HepG2 (cell line): Measurements from ENCODE around the gene JUND. TPM values are rescaled to one million over a fixed set of nuclear protein-coding genes. Genes with fewer than 3 reads are reported as not detected.

Experiments used
- KAT8 ChIP-seq: IDR thresholded peaks from 2 replicates; pipeline ENCODE4 v1.6.1; 2016; ENCODE audit warnings: missing genetic modification reagents, missing compliant biosample characterization
- NKX3-1 ChIP-seq: sonication (generic); formaldehyde crosslinking; IDR thresholded peaks from 2 replicates; pipeline ENCODE4 v1.5.0; 2020; ENCODE audit warnings: missing genetic modification reagents
- WIZ ChIP-seq: sonication (generic); formaldehyde crosslinking; IDR thresholded peaks from 2 replicates; pipeline ENCODE4 v1.5.1; 2020; ENCODE audit warnings: mild to moderate bottlenecking, missing genetic modification reagents
- ZNF33B ChIP-seq: sonication (generic); formaldehyde crosslinking; IDR thresholded peaks from 2 replicates; pipeline ENCODE4 v1.5.1; 2020; ENCODE audit warnings: mild to moderate bottlenecking, missing genetic modification reagents
- ZNF496 ChIP-seq: sonication (generic); formaldehyde crosslinking; IDR thresholded peaks from 2 replicates; pipeline ENCODE4 v1.8.1; 2023; ENCODE audit warnings: mild to moderate bottlenecking, moderate library complexity, missing genetic modification reagents; ENCODE audit not compliant: insufficient replicate concordance
- ZNF547 ChIP-seq: sonication (generic); formaldehyde crosslinking; IDR thresholded peaks from 2 replicates; pipeline ENCODE4 v1.5.1; 2020; ENCODE audit warnings: mild to moderate bottlenecking, missing genetic modification reagents
- ZNF556 ChIP-seq: sonication (generic); formaldehyde crosslinking; IDR thresholded peaks from 2 replicates; pipeline ENCODE4 v1.4.0; 2020; ENCODE audit warnings: mild to moderate bottlenecking, missing genetic modification reagents, borderline replicate concordance
- ZNF569 ChIP-seq: sonication (generic); formaldehyde crosslinking; IDR thresholded peaks from 2 replicates; pipeline ENCODE4 v1.5.0; 2020; ENCODE audit warnings: mild to moderate bottlenecking, missing genetic modification reagents, moderate library complexity, borderline replicate concordance
- ZNF629 ChIP-seq: sonication (generic); formaldehyde crosslinking; conservative IDR thresholded peaks from 2 replicates; pipeline ENCODE4 v1.5.0; 2020; ENCODE audit warnings: missing genetic modification reagents
- ZNF674 ChIP-seq: sonication (generic); formaldehyde crosslinking; IDR thresholded peaks from 2 replicates; pipeline ENCODE4 v1.5.0; 2020; ENCODE audit warnings: low read depth, mild to moderate bottlenecking, missing genetic modification reagents
- polyA plus RNA-seq, 8 experiments: library from polyadenylated mRNA; depleted of rRNA in 3 of 8; stranded (reverse) in 7 of 8; unstranded in 1 of 8; fragments of >200 nt; fragmentation: Illumina TruSeq in 4 of 8; extraction: Trizol in 4 of 8; gene quantifications; 2 replicates each; pipeline versions ENCODE4 v1.2.1 to v1.2.3, GENCODE V29; 2011 to 2016; ENCODE audit warnings: low read depth in 4 of 8, missing spikeins in 1 of 8, mixed read lengths in 1 of 8; ENCODE audit not compliant: insufficient read depth in 1 of 8
- total RNA-seq, 5 experiments: library from RNA; depleted of rRNA; stranded (reverse); fragments of >200 nt; fragmentation: Illumina TruSeq; extraction: Trizol; gene quantifications; 2 replicates each; pipeline ENCODE4 v1.2.3, GENCODE V29; 2016; ENCODE audit warnings: low read depth in 1 of 5
- TF ChIP-seq, protein P1 (sequence below): sonication (generic); formaldehyde crosslinking; IDR thresholded peaks from 2 replicates; pipeline ENCODE4 v1.4.0; 2020; ENCODE audit warnings: mild to moderate bottlenecking, missing genetic modification reagents
- TF ChIP-seq, protein P2 (sequence below): sonication (generic); formaldehyde crosslinking; IDR thresholded peaks from 2 replicates; pipeline ENCODE4 v1.5.0; 2020; ENCODE audit warnings: missing genetic modification reagents
- TF ChIP-seq, protein P3 (sequence below), 2 experiments: sonication (generic) in 1 of 2; formaldehyde crosslinking in 1 of 2; IDR thresholded peaks; 2 replicates each; pipeline versions ENCODE4 v1.6.1 to v1.9.0; 2014 to 2022; ENCODE audit warnings: antibody characterized with exemption in 1 of 2, borderline replicate concordance in 1 of 2, inconsistent platforms in 1 of 2, low read depth in 1 of 2, missing genetic modification reagents in 1 of 2
- TF ChIP-seq, protein P4 (sequence below): sonication (generic); formaldehyde crosslinking; IDR thresholded peaks from 2 replicates; pipeline ENCODE4 v1.4.0; 2020; ENCODE audit warnings: missing genetic modification reagents, borderline replicate concordance
- TF ChIP-seq, protein P5 (sequence below): sonication (generic); formaldehyde crosslinking; IDR thresholded peaks from 2 replicates; pipeline ENCODE4 v1.4.0; 2020; ENCODE audit warnings: missing genetic modification reagents

JUND gene
- total and polyA plus RNA-seq, 2 of the 13 experiments (the other 11 are each of a cell fraction or from before 2014, with no cell fraction given): 41.2 to 59.8 TPM

DNA sequence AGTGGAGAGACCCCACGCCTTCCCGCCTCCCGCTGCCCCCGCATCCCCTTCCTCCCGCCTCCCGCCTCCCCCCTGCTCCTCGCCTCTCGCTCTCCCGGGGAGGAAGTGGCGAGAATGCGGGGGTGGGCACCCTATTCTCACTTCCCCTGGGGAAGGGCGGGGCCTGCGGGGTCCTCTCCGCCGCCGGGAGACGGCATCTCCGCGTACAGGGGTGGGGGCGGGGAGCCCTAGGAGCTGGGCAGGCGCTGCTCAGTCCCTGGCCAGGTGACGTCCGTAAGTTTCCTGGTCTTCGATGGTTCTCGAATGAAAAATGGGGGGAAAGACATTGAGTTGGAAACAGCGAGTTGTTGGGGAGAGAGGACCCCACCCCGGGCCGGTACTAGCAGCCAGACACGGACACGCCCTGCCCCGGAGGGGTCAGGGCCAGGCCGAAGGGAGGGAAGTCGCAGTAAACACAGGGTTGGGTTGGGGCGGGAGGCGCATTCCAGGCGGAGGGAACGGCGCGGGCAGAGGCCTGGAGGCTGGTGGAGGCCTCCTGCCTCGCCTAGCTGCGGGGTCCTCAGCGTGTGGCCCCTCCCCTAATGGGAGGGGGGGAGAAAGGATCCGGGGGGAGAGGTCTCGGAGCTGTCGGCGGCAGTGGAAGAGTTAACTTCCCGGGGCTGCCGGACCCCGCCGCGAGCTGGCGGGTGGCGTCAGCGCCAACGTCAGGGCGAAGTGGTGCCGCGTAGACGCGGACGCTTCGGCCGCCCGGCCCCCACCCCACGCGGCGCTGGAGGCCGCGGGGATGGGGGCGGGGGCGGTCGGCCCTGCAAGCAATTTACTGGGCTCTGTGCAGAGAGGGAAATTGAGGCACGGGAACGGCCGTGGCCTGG is 10.4 kb upstream of the JUND start (continued):
- TF ChIP-seq, protein P1, sequence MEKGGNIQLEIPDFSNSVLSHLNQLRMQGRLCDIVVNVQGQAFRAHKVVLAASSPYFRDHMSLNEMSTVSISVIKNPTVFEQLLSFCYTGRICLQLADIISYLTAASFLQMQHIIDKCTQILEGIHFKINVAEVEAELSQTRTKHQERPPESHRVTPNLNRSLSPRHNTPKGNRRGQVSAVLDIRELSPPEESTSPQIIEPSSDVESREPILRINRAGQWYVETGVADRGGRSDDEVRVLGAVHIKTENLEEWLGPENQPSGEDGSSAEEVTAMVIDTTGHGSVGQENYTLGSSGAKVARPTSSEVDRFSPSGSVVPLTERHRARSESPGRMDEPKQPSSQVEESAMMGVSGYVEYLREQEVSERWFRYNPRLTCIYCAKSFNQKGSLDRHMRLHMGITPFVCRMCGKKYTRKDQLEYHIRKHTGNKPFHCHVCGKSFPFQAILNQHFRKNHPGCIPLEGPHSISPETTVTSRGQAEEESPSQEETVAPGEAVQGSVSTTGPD (CRISPR knock-in tag): no peak
- TF ChIP-seq ZNF556: 0 out of 2 replicates have a peak, but pooled peaks have one; percentile 32
- TF ChIP-seq ZNF496 (CRISPR knock-in tag): no peak
- TF ChIP-seq ZNF33B: no peak
- TF ChIP-seq KAT8 (CRISPR knock-in tag): peak; percentile 31; the same call in 1 of the 2 replicates
- peak; percentile 79 for TF ChIP-seq ZNF547 (CRISPR knock-in tag)
- TF ChIP-seq ZNF674: no peak
- TF ChIP-seq, protein P2, sequence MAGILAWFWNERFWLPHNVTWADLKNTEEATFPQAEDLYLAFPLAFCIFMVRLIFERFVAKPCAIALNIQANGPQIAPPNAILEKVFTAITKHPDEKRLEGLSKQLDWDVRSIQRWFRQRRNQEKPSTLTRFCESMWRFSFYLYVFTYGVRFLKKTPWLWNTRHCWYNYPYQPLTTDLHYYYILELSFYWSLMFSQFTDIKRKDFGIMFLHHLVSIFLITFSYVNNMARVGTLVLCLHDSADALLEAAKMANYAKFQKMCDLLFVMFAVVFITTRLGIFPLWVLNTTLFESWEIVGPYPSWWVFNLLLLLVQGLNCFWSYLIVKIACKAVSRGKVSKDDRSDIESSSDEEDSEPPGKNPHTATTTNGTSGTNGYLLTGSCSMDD (CRISPR knock-in tag): no peak
- TF ChIP-seq WIZ (CRISPR knock-in tag): no peak
- TF ChIP-seq ZNF569: no peak
- TF ChIP-seq, protein P3, sequence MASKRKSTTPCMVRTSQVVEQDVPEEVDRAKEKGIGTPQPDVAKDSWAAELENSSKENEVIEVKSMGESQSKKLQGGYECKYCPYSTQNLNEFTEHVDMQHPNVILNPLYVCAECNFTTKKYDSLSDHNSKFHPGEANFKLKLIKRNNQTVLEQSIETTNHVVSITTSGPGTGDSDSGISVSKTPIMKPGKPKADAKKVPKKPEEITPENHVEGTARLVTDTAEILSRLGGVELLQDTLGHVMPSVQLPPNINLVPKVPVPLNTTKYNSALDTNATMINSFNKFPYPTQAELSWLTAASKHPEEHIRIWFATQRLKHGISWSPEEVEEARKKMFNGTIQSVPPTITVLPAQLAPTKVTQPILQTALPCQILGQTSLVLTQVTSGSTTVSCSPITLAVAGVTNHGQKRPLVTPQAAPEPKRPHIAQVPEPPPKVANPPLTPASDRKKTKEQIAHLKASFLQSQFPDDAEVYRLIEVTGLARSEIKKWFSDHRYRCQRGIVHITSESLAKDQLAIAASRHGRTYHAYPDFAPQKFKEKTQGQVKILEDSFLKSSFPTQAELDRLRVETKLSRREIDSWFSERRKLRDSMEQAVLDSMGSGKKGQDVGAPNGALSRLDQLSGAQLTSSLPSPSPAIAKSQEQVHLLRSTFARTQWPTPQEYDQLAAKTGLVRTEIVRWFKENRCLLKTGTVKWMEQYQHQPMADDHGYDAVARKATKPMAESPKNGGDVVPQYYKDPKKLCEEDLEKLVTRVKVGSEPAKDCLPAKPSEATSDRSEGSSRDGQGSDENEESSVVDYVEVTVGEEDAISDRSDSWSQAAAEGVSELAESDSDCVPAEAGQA (IDR thresholded peaks at IDR 0.05; ENCODE audit: low read depth): no peak
- TF ChIP-seq, protein P3 (CRISPR knock-in tag; IDR thresholded peaks at IDR 0.05; ENCODE audit: borderline replicate concordance): no peak; the same call in 1 of the 2 replicates
- TF ChIP-seq NKX3-1 (CRISPR knock-in tag): 0 out of 2 replicates have a peak, but pooled peaks have one; percentile 24
- TF ChIP-seq ZNF629: no peak
- TF ChIP-seq, protein P4, sequence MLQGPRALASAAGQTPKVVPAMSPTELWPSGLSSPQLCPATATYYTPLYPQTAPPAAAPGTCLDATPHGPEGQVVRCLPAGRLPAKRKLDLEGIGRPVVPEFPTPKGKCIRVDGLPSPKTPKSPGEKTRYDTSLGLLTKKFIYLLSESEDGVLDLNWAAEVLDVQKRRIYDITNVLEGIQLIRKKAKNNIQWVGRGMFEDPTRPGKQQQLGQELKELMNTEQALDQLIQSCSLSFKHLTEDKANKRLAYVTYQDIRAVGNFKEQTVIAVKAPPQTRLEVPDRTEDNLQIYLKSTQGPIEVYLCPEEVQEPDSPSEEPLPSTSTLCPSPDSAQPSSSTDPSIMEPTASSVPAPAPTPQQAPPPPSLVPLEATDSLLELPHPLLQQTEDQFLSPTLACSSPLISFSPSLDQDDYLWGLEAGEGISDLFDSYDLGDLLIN (CRISPR knock-in tag): no peak
- TF ChIP-seq, protein P5, sequence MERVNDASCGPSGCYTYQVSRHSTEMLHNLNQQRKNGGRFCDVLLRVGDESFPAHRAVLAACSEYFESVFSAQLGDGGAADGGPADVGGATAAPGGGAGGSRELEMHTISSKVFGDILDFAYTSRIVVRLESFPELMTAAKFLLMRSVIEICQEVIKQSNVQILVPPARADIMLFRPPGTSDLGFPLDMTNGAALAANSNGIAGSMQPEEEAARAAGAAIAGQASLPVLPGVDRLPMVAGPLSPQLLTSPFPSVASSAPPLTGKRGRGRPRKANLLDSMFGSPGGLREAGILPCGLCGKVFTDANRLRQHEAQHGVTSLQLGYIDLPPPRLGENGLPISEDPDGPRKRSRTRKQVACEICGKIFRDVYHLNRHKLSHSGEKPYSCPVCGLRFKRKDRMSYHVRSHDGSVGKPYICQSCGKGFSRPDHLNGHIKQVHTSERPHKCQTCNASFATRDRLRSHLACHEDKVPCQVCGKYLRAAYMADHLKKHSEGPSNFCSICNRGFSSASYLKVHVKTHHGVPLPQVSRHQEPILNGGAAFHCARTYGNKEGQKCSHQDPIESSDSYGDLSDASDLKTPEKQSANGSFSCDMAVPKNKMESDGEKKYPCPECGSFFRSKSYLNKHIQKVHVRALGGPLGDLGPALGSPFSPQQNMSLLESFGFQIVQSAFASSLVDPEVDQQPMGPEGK (CRISPR knock-in tag): peak; percentile 77
